Measurements from ENCODE around the gene USP48.

DNA sequence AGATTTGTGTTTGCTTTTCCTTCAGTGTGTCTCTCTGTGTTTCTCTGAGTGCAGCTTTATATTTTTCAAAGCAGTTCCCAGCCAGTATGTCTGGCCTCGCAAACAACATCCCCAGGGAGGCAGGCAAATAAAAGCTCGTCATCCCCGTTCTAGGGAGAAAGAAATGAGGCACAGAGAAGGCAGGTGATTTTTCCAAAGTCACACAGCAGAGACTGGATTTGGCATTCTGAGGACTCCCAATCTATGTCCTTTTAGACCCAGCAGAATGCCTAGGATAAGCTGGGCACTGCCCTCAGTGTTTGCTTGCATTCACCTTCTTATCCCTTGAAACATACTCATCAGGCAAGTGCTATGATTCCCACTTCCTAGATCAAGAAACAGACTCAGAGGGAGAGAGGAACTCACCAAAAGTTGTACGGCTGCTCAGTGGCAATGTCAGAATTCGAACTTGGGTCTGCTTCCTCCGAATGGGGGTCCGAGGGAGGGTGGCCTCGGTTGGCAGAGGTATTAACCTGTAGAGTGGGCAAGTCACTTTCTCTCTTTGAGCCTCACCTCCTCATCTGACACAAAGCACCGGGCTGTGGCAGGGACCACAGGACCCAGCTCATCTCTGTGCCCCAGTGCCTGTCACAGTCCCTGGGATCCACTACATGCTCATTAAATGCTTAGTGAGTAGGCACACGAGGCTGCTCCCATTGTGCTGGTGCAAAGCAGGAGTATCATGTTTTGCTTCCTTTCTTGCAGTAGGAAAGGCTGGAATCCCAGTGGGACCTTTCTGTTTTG, 118.0 kb downstream of the USP48 start:
- no peak for TF ChIP-seq POLR2A (IDR thresholded peaks at IDR 0.05; ENCODE audit: low read depth, low read length)
- TF ChIP-seq, protein P1, sequence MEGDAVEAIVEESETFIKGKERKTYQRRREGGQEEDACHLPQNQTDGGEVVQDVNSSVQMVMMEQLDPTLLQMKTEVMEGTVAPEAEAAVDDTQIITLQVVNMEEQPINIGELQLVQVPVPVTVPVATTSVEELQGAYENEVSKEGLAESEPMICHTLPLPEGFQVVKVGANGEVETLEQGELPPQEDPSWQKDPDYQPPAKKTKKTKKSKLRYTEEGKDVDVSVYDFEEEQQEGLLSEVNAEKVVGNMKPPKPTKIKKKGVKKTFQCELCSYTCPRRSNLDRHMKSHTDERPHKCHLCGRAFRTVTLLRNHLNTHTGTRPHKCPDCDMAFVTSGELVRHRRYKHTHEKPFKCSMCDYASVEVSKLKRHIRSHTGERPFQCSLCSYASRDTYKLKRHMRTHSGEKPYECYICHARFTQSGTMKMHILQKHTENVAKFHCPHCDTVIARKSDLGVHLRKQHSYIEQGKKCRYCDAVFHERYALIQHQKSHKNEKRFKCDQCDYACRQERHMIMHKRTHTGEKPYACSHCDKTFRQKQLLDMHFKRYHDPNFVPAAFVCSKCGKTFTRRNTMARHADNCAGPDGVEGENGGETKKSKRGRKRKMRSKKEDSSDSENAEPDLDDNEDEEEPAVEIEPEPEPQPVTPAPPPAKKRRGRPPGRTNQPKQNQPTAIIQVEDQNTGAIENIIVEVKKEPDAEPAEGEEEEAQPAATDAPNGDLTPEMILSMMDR (conservative IDR thresholded peaks at IDR 0.05; ENCODE audit: low read depth, low read length), result no peak
- no peak for TF ChIP-seq RAD21 (IDR thresholded peaks at IDR 0.05; ENCODE audit: low read length)
- TF ChIP-seq RCOR1 (IDR thresholded peaks at IDR 0.05; ENCODE audit: insufficient replicate concordance, low read length), result no peak
- no peak for TF ChIP-seq CHD1 (IDR thresholded peaks at IDR 0.05; ENCODE audit: low read depth, low read length)
- no peak for TF ChIP-seq MXI1 (IDR thresholded peaks at IDR 0.05; ENCODE audit: borderline replicate concordance, low read depth, low read length)
- TF ChIP-seq FOS (IDR thresholded peaks at IDR 0.05; ENCODE audit: low read depth, low read length), result no peak
- no peak for TF ChIP-seq SMC3 (IDR thresholded peaks at IDR 0.05; ENCODE audit: low read depth, low read length)
- no peak for TF ChIP-seq BHLHE40 (IDR thresholded peaks at IDR 0.05; ENCODE audit: low read depth, low read length)
- TF ChIP-seq MAFK (IDR thresholded peaks at IDR 0.05; ENCODE audit: low read depth, low read length), result no peak
- TF ChIP-seq, protein P2, sequence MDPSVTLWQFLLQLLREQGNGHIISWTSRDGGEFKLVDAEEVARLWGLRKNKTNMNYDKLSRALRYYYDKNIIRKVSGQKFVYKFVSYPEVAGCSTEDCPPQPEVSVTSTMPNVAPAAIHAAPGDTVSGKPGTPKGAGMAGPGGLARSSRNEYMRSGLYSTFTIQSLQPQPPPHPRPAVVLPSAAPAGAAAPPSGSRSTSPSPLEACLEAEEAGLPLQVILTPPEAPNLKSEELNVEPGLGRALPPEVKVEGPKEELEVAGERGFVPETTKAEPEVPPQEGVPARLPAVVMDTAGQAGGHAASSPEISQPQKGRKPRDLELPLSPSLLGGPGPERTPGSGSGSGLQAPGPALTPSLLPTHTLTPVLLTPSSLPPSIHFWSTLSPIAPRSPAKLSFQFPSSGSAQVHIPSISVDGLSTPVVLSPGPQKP (IDR thresholded peaks at IDR 0.05; ENCODE audit: borderline replicate concordance, low read depth, low read length), result no peak
- TF ChIP-seq RFX5 (IDR thresholded peaks at IDR 0.05; ENCODE audit: low read depth, low read length), result no peak
- TF ChIP-seq, protein P3, sequence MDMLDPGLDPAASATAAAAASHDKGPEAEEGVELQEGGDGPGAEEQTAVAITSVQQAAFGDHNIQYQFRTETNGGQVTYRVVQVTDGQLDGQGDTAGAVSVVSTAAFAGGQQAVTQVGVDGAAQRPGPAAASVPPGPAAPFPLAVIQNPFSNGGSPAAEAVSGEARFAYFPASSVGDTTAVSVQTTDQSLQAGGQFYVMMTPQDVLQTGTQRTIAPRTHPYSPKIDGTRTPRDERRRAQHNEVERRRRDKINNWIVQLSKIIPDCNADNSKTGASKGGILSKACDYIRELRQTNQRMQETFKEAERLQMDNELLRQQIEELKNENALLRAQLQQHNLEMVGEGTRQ (IDR thresholded peaks at IDR 0.05; ENCODE audit: low read depth, low read length), result no peak
- TF ChIP-seq CEBPB (IDR thresholded peaks at IDR 0.05; ENCODE audit: low read depth, low read length), result no peak

Data from IMR-90 (cell line).